NCI-H748 (cell line): ENCODE data around the gene GFY.
A peak's percentile ranks its signal among the peaks of the same experiment; 100 is the strongest.
"Not testable (repeated sequence)": the region's sequence is repeated elsewhere in the genome, so short reads cannot be mapped to it uniquely, and the experiment has no call there.

Source experiments
- DNase-seq: peaks from one replicate; lab custom pipeline; 2025; ENCODE audit not compliant: unreplicated experiment; lab: John Stamatoyannopoulos, UW

Gene GFY

DNA sequence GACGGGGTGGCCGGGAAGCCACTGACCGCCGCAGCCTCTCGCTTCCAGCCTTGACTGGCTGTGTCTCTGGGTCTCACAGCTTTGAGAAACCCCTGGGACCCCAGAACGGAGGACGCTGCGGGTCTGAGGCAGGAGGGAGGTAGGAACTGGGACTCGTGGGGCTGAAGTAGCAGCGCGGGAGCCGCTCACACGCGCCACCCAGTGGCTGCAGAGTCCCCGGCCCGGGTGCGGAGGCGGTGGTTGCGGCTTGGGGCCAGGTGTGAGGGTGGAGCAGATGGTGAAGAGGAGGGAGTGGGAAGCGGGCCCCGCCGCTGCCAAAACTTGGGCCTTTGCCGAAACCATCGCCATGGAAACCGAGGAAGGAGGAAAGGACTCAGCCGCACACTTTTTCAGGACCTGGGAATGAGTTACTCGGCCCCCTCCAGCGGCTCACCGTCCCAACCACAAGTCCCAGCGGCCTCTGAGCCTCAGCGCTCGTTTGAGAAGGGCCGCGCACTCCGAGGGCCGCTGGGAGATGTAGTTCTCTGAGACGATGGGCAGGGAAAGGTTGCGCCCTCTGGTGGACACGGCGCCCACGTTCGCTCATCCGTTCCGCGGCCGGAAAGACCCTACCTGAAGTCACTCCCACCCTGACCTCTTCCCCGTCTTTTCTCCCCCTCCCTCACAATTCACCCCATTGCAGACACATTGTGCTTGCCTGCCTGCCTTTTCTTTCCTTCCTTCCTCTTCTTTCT, 18.3 kb downstream of the GFY start:
- peak; percentile 98 for DNase-seq

DNA sequence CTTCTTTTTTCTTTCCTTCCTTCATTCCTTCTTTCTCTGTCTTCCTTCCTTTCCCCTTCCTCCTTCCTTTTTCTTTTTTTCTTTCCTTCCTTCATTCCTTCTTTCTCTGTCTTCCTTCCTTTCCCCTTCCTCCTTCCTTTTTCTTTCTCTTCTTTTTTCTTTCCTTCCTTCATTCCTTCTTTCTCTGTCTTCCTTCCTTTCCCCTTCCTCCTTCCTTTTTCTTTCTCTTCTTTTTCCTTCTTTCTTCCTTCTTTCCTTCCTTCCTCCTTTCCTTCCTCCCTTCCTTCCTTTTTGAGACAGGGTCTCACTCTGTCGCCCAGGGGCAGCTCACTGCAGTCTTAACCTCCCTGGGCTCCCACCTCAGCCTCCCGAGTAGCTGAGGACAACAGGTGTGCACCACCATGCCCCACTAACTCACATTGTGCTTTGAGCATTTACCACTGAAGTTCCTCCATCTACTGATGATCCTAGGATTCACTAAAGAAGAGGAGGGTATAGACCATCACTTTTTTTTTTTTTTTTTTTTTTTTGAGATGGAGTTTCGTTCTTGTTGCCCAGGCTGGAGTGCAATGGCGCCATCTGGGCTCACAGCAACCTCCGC, 19.0 kb downstream of the GFY start:
- not testable (repeated sequence) for DNase-seq

DNA sequence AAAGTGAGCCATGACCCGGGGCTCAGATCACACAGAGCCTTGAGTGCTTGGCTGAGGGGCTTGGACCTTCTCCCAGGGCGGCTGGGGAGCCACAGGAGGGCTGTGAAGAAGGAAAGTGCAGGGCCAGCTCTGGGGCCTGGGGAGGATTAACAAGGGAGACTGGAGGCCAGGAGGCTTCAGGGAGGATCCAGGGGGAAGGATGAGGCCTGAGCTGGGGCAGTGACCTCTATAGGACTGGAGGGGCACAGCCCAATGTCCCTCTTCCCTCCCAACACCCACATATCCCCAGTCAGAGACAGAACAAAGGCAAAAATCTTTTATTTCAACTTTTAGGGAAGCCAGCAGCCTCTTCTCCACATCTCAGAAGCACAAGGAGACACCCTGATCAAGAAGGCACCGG, 20.8 kb downstream of the GFY start:
- DNase-seq, result no peak

DNA sequence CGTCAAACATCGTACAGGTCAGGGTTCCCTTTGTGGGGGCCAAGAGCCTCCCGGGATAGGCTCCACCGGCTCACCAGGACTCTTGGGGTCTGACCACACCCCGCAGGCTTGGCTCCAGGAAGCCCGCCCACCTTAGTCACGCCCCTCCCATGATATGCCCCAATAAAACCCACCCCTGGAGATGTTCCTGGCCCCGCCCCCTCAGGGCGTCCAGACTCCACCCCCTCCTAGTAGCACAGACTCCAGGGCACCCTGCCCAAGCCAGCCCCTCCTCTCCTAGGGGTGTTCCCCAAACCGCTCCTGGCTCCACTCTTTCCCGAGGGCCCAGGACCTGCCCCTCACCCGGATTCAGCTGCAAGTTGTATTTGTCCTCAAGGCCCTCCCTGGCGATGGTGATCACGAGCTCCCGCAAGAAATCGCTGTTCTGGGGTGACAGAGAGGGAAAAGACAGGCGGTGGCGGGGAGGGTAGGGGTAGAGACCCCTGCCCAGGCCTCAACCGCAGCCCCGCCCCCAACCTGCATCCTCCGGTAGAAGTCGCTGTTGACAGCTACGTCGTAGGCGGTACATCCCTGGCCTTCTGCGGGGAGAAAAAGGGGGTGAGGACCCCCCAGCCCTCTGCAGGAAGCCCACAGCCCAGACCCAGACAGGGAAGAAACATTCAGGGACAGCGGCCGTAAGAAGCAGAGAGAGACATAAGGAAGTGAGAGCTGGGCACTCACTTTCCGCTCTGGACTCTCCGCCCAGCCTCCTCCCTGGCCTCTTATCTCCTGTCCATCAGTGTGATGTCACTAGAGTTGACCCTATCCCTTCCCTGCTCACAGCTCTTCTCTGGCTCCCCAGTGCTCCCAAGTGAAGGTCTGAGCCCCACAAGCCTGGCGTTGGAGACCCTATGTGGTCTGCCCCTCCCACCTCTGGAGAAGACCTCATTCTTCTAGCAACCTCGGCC, 22.6 kb downstream of the GFY start:
- peak; percentile 33 for DNase-seq

DNA sequence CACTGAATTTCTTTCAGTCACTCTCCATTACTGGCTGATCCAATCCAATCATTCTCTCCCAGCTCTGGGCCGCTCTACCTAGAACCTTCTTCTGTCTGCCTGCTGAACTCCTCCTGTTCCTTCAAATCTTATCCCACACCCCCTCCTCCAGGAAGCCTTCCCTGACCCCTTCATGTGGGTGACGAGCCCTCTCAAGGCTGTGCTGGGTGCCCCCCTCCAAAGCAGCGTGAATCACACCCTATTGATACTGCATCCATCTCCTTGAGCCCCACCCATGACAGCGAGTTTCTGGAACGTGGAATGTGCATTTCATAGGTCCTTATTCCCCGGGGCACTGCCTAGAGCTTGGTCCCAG, 23.2 kb downstream of the GFY start:
- no peak for DNase-seq

DNA sequence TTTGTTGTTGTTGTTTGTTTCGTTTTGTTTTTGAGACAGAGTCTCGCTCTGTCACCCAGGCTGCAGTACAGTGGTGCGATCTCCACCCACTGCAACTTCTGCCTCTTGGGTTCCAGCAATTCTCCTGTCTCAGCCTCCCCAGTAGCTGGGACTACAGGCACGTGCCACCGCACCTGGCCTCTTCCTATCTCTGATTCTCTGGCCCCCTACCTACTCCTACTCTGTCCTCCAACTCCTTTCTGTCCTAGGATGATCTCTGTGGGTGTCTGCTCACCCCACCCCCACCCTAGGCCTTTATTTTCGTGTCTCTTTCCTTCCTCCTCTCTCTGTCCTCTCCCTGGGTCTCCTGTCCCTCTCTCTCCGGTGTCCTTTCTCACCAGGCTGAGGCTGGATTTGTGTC, 25.2 kb downstream of the GFY start:
- no peak for DNase-seq

DNA sequence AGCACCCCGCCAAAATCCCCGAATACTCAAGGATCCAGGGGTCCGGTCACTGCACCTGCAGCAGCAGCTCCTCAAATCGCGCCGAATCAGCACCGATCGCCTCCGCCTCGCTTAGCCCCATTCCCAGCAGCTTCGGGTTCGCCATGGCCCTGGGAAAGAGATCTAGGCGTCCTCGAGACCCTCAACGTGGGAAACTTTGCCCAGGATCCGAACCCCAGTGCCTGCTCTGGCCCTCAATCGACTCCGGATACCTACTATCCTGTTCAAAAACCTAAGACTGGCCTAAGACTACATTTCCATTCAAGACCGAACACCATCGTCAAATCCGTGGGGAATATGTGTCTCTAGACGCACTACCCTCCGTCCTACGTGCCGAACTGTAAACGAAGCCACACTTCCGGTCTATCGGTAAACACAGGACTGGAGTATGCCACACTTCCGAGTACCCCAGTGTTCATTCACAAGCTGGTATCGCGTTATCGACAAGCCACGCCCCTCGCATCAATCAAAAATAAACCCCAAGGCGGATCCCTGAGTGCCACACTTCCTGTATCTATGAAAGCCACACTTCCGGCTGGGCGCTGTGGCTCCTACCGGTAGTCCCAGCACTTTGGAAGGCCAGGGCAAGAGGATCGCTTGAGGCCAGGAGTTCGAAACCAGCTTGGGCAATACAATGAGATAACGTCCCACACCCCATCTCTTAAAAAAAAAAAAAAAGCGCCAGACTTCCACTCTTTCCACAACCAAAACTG, 26.4 kb downstream of the GFY start, which contains the start of gene PIH1D1:
Gene PIH1D1 (minus strand): TSS at position 385 of the 752 bp plus-strand sequence. CDS start 240 bp downstream, at position 145.
- DNase-seq, result peak; percentile 100

DNA sequence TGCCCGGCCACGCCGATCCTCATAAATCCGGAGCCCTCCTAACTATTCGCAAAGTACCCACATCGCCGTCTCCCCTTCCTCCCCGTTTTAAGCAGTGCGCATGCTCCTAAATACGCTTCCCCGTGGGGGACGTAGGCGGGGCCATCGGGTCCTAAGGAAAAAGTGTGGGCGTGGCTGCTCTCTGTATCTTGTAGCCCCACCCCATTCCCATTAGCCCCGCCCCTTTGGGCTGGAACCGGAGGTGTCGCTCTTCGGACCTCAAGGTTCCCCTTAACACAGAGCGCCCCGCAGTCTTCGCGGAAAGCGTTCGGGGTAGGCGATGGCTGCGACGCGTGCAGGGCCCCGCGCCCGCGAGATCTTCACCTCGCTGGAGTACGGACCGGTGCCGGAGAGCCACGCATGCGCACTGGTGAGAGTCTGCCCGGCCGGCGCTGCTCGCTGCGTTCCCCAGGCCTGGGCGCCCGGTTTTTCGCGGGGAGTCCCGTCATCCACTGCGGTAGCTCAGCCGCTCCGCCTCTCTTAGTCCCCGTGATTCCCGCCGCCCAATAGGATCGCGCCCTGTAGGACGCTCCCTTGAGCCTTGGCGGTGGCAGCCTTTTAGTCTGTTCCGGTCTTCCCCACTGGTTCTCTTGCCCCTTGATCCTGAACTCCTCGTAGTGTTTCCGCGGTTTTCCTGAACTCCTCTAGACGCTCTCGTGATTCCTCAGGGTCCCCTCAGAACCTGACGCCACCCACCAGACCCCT, 28.0 kb downstream of the GFY start, which contains the start of gene ALDH16A1:
Gene ALDH16A1 (plus strand): TSS at position 213 of the 744 bp plus-strand sequence. CDS start 107 bp downstream, at position 320.
- DNase-seq, result peak; percentile 99

DNA sequence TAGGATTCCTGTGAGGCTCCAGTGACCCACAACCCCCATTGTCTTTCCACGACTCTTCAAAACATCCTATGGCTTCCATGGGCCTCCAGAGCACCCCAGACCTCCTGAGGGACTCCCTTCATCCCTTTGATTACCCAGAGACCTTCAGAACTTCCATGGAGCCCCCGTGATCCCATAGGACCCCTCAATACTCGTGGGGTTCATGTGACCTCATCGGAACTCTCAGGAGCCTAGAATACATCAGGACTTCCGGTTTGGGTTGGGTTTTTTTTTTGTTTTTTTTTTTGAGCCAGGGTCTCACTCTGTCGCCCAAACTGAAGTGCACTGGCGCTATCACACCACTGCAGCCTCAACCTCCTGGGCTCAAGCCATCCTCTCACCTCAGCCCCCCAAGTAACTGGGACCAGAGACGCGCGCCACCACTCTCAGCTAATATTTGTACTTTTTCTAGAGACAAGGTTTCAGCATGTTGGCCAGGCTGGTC, 28.6 kb downstream of the GFY start:
- no peak for DNase-seq

DNA sequence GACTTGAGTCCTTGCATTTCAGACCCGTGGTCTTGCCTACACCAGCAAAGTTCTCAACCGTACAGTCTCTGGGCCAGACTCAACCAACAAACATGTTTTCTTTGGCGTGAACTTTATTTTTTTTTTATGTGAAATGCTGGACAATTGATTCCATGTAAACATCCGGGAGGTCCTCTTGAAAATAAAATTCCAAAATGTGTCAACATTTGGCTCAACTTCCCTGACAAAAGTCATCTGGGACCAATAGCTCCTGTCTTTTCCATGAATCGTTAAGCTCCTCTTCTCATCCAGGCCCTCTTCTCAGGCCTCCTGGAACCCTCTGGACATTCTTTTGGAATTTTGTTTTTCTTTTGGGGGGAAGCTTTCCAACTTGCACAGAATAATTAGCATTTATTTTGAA, 30.6 kb downstream of the GFY start:
- no peak for DNase-seq

DNA sequence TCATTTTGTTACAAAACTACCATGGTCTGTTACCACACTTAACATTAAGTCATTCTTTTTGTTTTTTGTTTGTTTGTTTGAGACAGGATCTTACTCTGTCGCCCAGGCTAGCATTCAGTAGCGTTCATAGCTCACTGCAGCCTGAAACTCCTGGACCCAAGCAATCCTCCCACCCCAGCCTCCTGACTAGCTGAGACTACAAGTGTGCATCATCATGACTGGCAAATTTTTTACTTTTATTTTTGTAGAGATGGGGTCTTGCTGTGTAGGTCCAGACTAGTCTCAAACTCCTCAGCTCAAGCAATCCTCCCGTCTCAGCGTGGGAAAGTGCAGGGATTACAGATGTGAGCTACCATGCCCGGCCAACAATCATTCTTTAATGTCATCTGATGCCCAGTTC, 31.1 kb downstream of the GFY start:
- no peak for DNase-seq

DNA sequence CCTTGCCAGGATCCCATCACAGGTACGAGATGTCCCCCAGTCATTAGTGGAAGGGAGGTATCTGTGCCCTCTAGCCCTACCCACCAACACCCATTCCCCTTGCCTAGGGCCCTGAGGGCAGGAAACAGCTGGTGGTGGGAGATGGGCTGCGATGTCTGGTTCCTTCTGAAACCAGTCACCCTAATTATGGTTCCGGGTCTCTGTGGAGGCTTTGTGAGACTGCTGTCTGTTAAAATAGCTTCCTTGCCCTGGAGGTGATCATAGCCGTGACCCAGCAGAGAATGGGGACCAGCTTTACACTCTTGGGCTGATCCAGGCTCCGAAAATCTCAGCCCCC, 33.3 kb downstream of the GFY start:
- no peak for DNase-seq

DNA sequence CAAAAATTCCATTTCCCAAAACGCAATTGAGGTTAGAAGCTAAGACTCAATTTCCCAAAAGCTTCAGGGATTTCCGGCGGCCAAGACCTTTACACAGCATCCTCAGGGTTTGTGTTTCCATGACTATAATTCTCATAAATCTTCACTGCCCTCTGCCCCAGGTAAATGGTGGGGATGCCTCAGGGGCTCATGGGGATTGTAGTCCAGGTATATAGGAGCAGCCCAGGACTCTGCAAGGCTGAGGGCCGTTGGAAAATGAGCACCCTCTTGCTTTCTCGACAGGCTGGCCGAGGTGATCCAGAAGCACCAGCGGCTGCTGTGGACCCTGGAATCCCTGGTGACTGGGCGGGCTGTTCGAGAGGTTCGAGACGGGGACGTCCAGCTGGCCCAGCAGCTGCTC, 34.2 kb downstream of the GFY start:
- no peak for DNase-seq

DNA sequence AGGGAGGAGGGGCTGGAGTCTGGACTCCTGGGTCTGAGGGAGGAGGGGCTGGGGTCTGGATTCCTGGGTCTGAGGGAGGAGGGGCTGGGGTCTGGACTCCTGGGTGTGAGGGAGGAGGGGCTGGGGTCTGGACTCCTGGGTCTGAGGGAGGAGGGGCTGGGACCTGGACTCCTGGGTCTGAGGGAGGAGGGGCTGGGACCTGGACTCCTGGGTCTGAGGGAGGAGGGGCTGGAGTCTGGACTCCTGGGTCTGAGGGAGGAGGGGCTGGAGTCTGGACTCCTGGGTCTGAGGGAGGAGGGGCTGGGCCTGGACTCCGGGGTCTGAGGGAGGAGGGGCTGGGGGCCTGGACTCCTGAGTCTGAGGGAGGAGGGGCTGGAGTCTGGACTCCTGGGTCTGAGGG, 35.9 kb downstream of the GFY start:
- not testable (repeated sequence) for DNase-seq

DNA sequence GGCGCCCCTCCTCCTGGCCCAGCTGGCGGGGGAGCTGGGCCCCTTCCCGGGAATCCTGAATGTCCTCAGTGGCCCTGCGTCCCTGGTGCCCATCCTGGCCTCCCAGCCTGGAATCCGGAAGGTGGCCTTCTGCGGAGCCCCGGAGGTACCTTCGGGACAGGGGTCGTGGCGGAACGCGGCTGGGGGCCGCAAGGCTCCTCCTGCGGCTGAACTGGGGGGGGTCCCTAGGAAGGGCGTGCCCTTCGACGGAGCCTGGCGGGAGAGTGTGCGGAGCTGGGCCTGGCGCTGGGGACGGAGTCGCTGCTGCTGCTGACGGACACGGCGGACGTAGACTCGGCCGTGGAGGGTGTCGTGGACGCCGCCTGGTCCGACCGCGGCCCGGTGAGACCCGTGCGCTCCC, 36.5 kb downstream of the GFY start:
- no peak for DNase-seq

DNA sequence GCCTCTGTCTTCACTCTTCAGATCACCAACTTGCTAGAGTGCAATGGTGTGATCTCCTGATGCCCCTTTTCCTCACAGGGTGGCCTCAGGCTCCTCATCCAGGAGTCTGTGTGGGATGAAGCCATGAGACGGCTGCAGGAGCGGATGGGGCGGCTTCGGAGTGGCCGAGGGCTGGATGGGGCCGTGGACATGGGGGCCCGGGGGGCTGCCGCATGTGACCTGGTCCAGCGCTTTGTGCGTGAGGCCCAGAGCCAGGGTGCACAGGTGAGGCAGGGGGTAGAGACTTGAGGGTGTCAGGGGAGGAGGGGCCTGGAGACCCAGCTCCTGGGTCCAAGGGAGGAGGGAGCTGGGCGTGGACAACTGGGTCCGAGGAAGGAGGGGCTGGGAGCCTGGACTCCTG, 37.3 kb downstream of the GFY start:
- no peak for DNase-seq

DNA sequence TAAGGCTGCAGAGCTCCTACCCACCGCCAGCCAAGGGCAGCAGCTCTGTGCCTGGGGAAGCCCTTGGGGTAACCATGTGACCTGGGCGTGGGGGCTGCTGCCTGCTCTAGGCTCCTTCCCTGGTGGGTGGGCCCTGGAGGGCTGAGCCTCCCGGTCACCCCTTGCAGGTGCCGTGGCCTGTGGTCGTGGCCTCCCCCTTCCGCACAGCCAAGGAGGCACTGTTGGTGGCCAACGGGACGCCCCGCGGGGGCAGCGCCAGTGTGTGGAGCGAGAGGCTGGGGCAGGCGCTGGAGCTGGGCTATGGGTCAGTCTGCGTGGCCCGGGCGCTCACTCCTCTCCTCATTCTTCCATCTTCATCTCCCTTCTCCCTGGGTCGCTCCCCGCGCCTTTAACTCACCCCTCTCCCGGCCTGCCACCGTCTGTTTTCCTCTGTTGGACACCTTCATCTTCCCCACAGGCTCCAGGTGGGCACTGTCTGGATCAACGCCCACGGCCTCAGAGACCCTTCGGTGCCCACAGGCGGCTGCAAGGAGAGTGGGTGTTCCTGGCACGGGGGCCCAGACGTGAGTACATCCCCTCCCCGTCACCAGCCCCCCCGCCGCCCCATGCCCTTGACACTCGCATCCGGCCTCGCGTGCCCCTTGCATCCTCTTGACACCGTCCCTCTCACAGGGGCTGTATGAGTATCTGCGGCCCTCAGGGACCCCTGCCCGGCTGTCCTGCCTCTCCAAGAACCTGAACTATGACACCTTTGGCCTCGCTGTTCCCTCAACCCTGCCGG, 39.0 kb downstream of the GFY start:
- no peak for DNase-seq

DNA sequence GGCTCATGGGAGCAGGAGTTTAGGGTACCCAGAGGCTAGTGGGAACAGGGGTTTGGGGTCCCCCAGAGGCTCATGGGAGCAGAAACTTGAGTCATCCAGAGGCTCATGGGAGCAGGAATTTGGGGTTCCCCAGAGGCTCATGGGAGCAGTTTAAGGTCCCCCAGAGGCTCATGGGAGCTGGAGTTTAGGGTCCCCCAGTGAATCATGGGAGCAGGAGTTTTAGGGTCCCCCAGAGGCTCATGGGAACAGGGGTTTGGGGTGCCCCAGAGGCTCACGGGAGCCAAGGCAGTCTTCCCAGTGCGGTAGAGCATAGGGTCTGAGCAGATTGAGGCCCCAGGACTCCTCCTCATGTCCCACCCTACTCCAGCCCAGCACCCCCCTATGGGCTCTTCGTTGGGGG, 40.2 kb downstream of the GFY start:
- DNase-seq, result no peak

DNA sequence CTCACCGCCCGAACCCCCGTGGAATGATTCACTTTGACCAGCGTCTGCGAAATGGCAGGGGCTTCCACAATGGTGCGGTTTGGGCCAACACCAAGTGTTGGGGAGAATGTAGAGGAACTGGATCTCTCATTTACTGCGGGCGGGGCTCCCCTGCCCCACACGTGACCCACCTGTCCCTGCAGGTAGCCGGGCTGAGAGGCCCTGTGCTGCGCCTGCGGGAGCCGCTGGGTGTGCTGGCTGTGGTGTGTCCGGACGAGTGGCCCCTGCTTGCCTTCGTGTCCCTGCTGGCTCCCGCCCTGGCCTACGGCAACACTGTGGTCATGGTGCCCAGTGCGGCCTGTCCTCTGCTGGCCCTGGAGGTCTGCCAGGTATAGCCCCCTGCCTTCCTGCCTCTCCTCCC, 43.0 kb downstream of the GFY start:
- DNase-seq, result no peak
